GM12878 (cell line): Measurements from ENCODE around the gene CD164L2. TPM values are rescaled to one million over a fixed set of nuclear protein-coding genes. Genes with fewer than 3 reads are reported as not detected.

Source experiments
- ATAC-seq: fragments of 200-7000 bp; cut with Tn5 transposase; 3 replicates; pipeline ENCODE4 v1.9.1; 2020; ENCODE audit warnings: mild to moderate bottlenecking, moderate library complexity
- BruUV-seq: library from RNA; stranded (reverse); fragments of 400-500 nt; replicated peaks from 2 replicates; lab custom pipeline; 2021; lab: Mats Ljungman, UMichigan
- CTCF ChIA-PET: fragments of 300-600 bp; sonication (Branson Sonifier 250); formaldehyde crosslinking; extraction: SDS; loops from one replicate; lab custom pipeline; 2021; ENCODE audit warnings: inconsistent platforms; lab: Yijun Ruan, JAX
- POLR2A ChIA-PET: fragments of 350-600 bp; formaldehyde crosslinking; extraction: SDS; loops from one replicate; lab custom pipeline; 2021; ENCODE audit warnings: inconsistent platforms; lab: Charles Lee
- RAD21 ChIA-PET: fragments of 300-600 bp; sonication (Branson Sonifier 250); formaldehyde crosslinking; loops from one replicate; lab custom pipeline; 2023; ENCODE audit warnings: antibody characterized with exemption; ENCODE audit not compliant: unreplicated experiment; lab: Charles Lee
- SMC1A ChIA-PET: fragments of 300-600 bp; sonication (Branson Sonifier 250); formaldehyde crosslinking; loops from one replicate; lab custom pipeline; 2023; ENCODE audit not compliant: unreplicated experiment, uncharacterized antibody; lab: Charles Lee
- DNase-seq: peaks from one replicate; pipeline ENCODE4 v3.0.0-alpha.2; 2011; ENCODE audit warnings: low read depth, low spot score
- FAIRE-seq: peaks from 3 replicates; lab custom pipeline; 2011; peaks lifted over from hg19 to GRCh38; lab: Jason Lieb, UNC
- H2AFZ ChIP-seq: 2 replicates; pipeline ENCODE4 v1.6.0; 2011; ENCODE audit warnings: low read depth, low read length, control low read depth; ENCODE audit not compliant: control insufficient read depth
- H3K27ac ChIP-seq: 2 replicates; pipeline ENCODE4 v1.5.1; 2011; ENCODE audit warnings: control low read depth; ENCODE audit not compliant: control insufficient read depth, insufficient read depth
- H3K27me3 ChIP-seq, 2 experiments: replicated peaks in 1 of 2; 2 replicates each; pipeline versions ENCODE4 v1.6.0 to v1.6.1; 2011; ENCODE audit warnings: low read length in 1 of 2; ENCODE audit not compliant: control insufficient read depth in 2 of 2, insufficient read depth in 2 of 2
- H3K36me3 ChIP-seq, 2 experiments: 2 replicates each; pipeline ENCODE4 v1.5.1; 2011; ENCODE audit warnings: low read length in 1 of 2; ENCODE audit not compliant: control insufficient read depth in 2 of 2, insufficient read depth in 2 of 2
- H3K4me1 ChIP-seq: 2 replicates; pipeline ENCODE4 v1.6.1; 2011; ENCODE audit warnings: mild to moderate bottlenecking, low read length, moderate library complexity, mixed read lengths; ENCODE audit not compliant: control insufficient read depth, insufficient read depth
- H3K4me2 ChIP-seq: 2 replicates; pipeline ENCODE4 v1.6.0; 2011; ENCODE audit warnings: control low read depth; ENCODE audit not compliant: control insufficient read depth, insufficient read depth
- H3K4me3 ChIP-seq: fragments of 200-600 bp; sonication (generic); 2 replicates; pipeline ENCODE4 v1.5.1; 2016
- H3K79me2 ChIP-seq: 2 replicates; pipeline ENCODE4 v1.6.0; 2011; ENCODE audit warnings: low read length; ENCODE audit not compliant: control insufficient read depth, insufficient read depth
- H3K9ac ChIP-seq: 2 replicates; pipeline ENCODE4 v1.8.0; 2011; ENCODE audit warnings: low read length, control low read depth, mixed read lengths; ENCODE audit not compliant: control insufficient read depth, insufficient read depth
- H3K9me3 ChIP-seq: replicated peaks from 3 replicates; pipeline ENCODE4 v1.5.1; 2011; ENCODE audit warnings: mild to moderate bottlenecking, low read length; ENCODE audit not compliant: control insufficient read depth, insufficient read depth
- H4K20me1 ChIP-seq: 2 replicates; pipeline ENCODE4 v1.6.0; 2011; ENCODE audit not compliant: control insufficient read depth, insufficient read depth
- FOXK2 ChIP-seq: fragments of 450-650 bp; IDR thresholded peaks from 2 replicates; pipeline ENCODE4 v1.6.1; 2017; ENCODE audit warnings: mild to moderate bottlenecking, moderate library complexity
- IRF4 ChIP-seq: IDR thresholded peaks from 2 replicates; pipeline ENCODE4 v1.6.1; 2011; ENCODE audit warnings: low read depth, low read length
- NKRF ChIP-seq: fragments of 450-650 bp; conservative IDR thresholded peaks from 2 replicates; pipeline ENCODE4 v1.6.1; 2017; ENCODE audit warnings: mild to moderate bottlenecking, moderate library complexity
- PAX8 ChIP-seq: fragments of 450-650 bp; IDR thresholded peaks from 2 replicates; pipeline ENCODE4 v1.6.1; 2017; ENCODE audit warnings: mild to moderate bottlenecking, moderate library complexity
- POLR2A ChIP-seq: IDR thresholded peaks from 2 replicates; pipeline ENCODE4 v1.6.1; 2011; ENCODE audit warnings: low read depth, mild to moderate bottlenecking, low read length
- ZBTB33 ChIP-seq: fragments of 450-650 bp; IDR thresholded peaks from 2 replicates; pipeline ENCODE4 v1.6.1; 2017; ENCODE audit warnings: mild to moderate bottlenecking
- ZNF592 ChIP-seq: fragments of 450-650 bp; IDR thresholded peaks from 2 replicates; pipeline ENCODE4 v1.6.1; 2017; ENCODE audit warnings: mild to moderate bottlenecking, moderate library complexity
- WGBS: methylation state at CpG from one replicate; pipeline ENCODE4 v1.1.6; 2016; ENCODE audit warnings: low lambda C conversion rate; ENCODE audit not compliant: insufficient replicate concordance, insufficient coverage; ENCODE audit errors: missing lambda C conversion rate; 5-methylcytosine and 5-hydroxymethylcytosine counted together
- in situ Hi-C: fragments of 300-500 bp; cut with MboI; formaldehyde crosslinking; loops from 9 replicates; pipeline ENCODE4 v1.14.3; 2018; ENCODE audit warnings: mixed read lengths
- intact Hi-C: fragments of 100-400 bp; cut with micrococcal nuclease; formaldehyde crosslinking; loops from one replicate; pipeline ENCODE4 v1.14.2; 2022; ENCODE audit not compliant: unreplicated experiment
- polyA plus RNA-seq, 11 experiments: library from polyadenylated mRNA; depleted of rRNA in 4 of 11; unstranded in 6 of 11; stranded (reverse) in 5 of 11; fragments of >200 nt; fragmentation: Nextera tagmentation in 4 of 11; fragmentation: Illumina TruSeq in 1 of 11; extraction: Ambion mirVana in 4 of 11; extraction: Trizol in 1 of 11; gene quantifications; 1 replicate in 1 of 11; 2 replicates in 10 of 11; pipeline versions ENCODE4 v1.2.1 to v1.2.3, GENCODE V29; 2011 to 2016; ENCODE audit warnings: inconsistent platforms in 2 of 11, missing spikeins in 2 of 11, low read depth in 1 of 11
- total RNA-seq, 4 experiments: library from RNA; depleted of rRNA in 3 of 4; stranded (reverse); fragments of >200 nt in 3 of 4; fragmentation: Illumina TruSeq in 1 of 4; extraction: Trizol in 1 of 4; gene quantifications; 2 replicates each; pipeline versions ENCODE4 v1.2.1 to v1.2.3, GENCODE V29; 2013 to 2021

Gene CD164L2
- total and polyA plus RNA-seq, 10 of the 15 experiments (the other 5 are each of a cell fraction or from before 2014, with no cell fraction given): not detected

GRCh38 chr1:27332536-27333281, 50.4 kb downstream of the CD164L2 start (continued):
- TF ChIP-seq ZBTB33 (no peak), POLR2A (0 out of 2 replicates have a peak, but pooled peaks have one; percentile 25), FOXK2 (no peak), IRF4 (0 out of 2 replicates have a peak, but pooled peaks have one; percentile 20)

GRCh38 chr1:27331922-27332321, 51.2 kb downstream of the CD164L2 start:
- BruUV-seq: no TSS peak
- no peak overlapping the region for H3K9ac ChIP-seq
- H3K27me3 ChIP-seq: no peaks in the 10 kb centered on the region
- H3K27ac ChIP-seq: no peak overlapping the region
- H3K4me1 ChIP-seq: no peaks in the 10 kb centered on the region
- ChIA-PET RAD21 (interaction anchor here (1.0 to 2.5 kb wide), 5 partner anchors 10 to 274 kb away, joined by 3 to 18 read pairs (median 4); partner anchors contain the start of gene SYTL1), SMC1A (interaction anchor here (0.9 to 2.4 kb wide), 9 partner anchors 9 to 274 kb away, joined by 3 to 10 read pairs (median 5); partner anchors contain the start of gene SYTL1), POLR2A (interaction anchor here (0.6 to 1.8 kb wide), 2 partner anchors 9 to 60 kb away, joined by 5 to 6 read pairs; partner anchors contain the start of genes GPR3 and TMEM222), CTCF (interaction anchor here (0.6 to 4.4 kb wide), 29 partner anchors 9 to 603 kb away, joined by 3 to 77 read pairs (median 5); partner anchors contain the start of genes AHDC1, CD164L2, SMPDL3B and SYTL1)
- H3K4me3 ChIP-seq: no peak overlapping the region
- ATAC-seq: no peak
- H3K4me2 ChIP-seq: no peak overlapping the region
- intact Hi-C loops (no loop called here), in situ Hi-C loops (no loop called here)
- peaks cover 10% of the 10 kb centered on the region for H3K79me2 ChIP-seq
- no peaks in the 10 kb centered on the region for H3K9me3 ChIP-seq
- no peak overlapping the region for H2AFZ ChIP-seq
- WGBS: 93% methylated on average over 5 of the region's 5 CpGs
- FAIRE-seq: no peak
- no peak for DNase-seq
- H3K36me3 ChIP-seq: peaks cover 13 to 25% of the 10 kb centered on the region in 2 experiments
- no peaks in the 10 kb centered on the region; the same call in 1 of the 2 replicates for H4K20me1 ChIP-seq
- TF ChIP-seq PAX8 (no peak), NKRF (no peak), ZNF592 (no peak)
